Chondrocyte (in vitro differentiated cells): ENCODE measurements around the gene RPRD1B. TPM values are rescaled to one million over a fixed set of nuclear protein-coding genes. Genes with fewer than 3 reads are reported as not detected.

Experiments used
- DNase-seq: peaks from one replicate; pipeline ENCODE4 v3.0.0; 2021; ENCODE audit warnings: mixed read lengths, low spot score
- H3K27ac Mint-ChIP-seq: one replicate; pipeline ENCODE4 v1.8.0; 2021; ENCODE audit warnings: mild to moderate bottlenecking, moderate library complexity, mixed read lengths; ENCODE audit not compliant: unreplicated experiment
- H3K27me3 Mint-ChIP-seq: 2 replicates; pipeline ENCODE4 v1.8.0; 2021; ENCODE audit warnings: low read depth, mixed read lengths
- H3K36me3 Mint-ChIP-seq: 2 replicates; pipeline ENCODE4 v1.8.0; 2021; ENCODE audit warnings: low read depth, mixed read lengths
- H3K4me1 Mint-ChIP-seq: 2 replicates; pipeline ENCODE4 v1.8.0; 2021; ENCODE audit warnings: low read depth, mild to moderate bottlenecking, mixed read lengths
- H3K4me3 Mint-ChIP-seq: one replicate; pipeline ENCODE4 v1.8.0; 2021; ENCODE audit warnings: mild to moderate bottlenecking, moderate library complexity, mixed read lengths; ENCODE audit not compliant: unreplicated experiment
- H3K9me3 Mint-ChIP-seq: 2 replicates; pipeline ENCODE4 v1.8.0; 2021; ENCODE audit warnings: low read depth, mixed read lengths
- CTCF ChIP-seq: fragments of 200-600 bp; sonication (generic); IDR thresholded peaks from 2 replicates; pipeline ENCODE4 v1.5.0; 2021; ENCODE audit warnings: antibody characterized with exemption, mild to moderate bottlenecking, moderate library complexity
- total RNA-seq: library from RNA; stranded (reverse); gene quantifications from 3 replicates; pipeline ENCODE4 v1.2.1, GENCODE V29; 2021

The RPRD1B gene
- total RNA-seq, 1 donor from 2014 or later: 16.9 TPM

GRCh38 chr20:38012332-38012731 is 21.2 kb upstream of the RPRD1B start:
- peaks cover 24% of the 10 kb centered on the region for H3K36me3 Mint-ChIP-seq
- no peak overlapping the region for H3K27ac Mint-ChIP-seq
- no peaks in the 10 kb centered on the region for H3K9me3 Mint-ChIP-seq
- H3K4me3 Mint-ChIP-seq: no peak overlapping the region
- no peaks in the 10 kb centered on the region for H3K27me3 Mint-ChIP-seq
- no peak for DNase-seq
- H3K4me1 Mint-ChIP-seq: no peaks in the 10 kb centered on the region
- TF ChIP-seq CTCF: no peak

GRCh38 chr20:38013887-38014286 is 19.7 kb upstream of the RPRD1B start:
- Mint-ChIP-seq H3K36me3 (peaks cover 31% of the 10 kb centered on the region), H3K4me3 (no peak overlapping the region), H3K27me3 (no peaks in the 10 kb centered on the region), H3K27ac (no peak overlapping the region), H3K9me3 (peaks cover 4% of the 10 kb centered on the region), H3K4me1 (no peaks in the 10 kb centered on the region)
- TF ChIP-seq CTCF: no peak
- DNase-seq: no peak

- no peak for DNase-seq
- Mint-ChIP-seq H3K9me3 (peaks cover 4% of the 10 kb centered on the region), H3K4me1 (peaks cover 2% of the 10 kb centered on the region), H3K36me3 (peaks cover 21% of the 10 kb centered on the region), H3K27ac (no peak overlapping the region), H3K4me3 (no peak overlapping the region), H3K27me3 (no peaks in the 10 kb centered on the region)
- no peak for TF ChIP-seq CTCF
Observed at GRCh38 chr20:38017959-38018358, 15.6 kb upstream of the RPRD1B start.

- no peak for DNase-seq
- peaks cover 4% of the 10 kb centered on the region for H3K9me3 Mint-ChIP-seq
- H3K4me1 Mint-ChIP-seq: peaks cover 6% of the 10 kb centered on the region
- no peak overlapping the region for H3K4me3 Mint-ChIP-seq
- H3K27me3 Mint-ChIP-seq: no peaks in the 10 kb centered on the region
- H3K27ac Mint-ChIP-seq: no peak overlapping the region
- H3K36me3 Mint-ChIP-seq: peaks cover 19% of the 10 kb centered on the region
- TF ChIP-seq CTCF: no peak
Observed at GRCh38 chr20:38018385-38018784, 15.2 kb upstream of the RPRD1B start.

GRCh38 chr20:38021087-38021772 is 12.3 kb upstream of the RPRD1B start:
- H3K4me1 Mint-ChIP-seq: peaks cover 18% of the 10 kb centered on the region
- H3K9me3 Mint-ChIP-seq: peaks cover 4% of the 10 kb centered on the region
- no peak for DNase-seq
- no peak for TF ChIP-seq CTCF
- H3K27me3 Mint-ChIP-seq: no peaks in the 10 kb centered on the region
- H3K36me3 Mint-ChIP-seq: peaks cover 13% of the 10 kb centered on the region
- no peak overlapping the region for H3K4me3 Mint-ChIP-seq
- no peak overlapping the region for H3K27ac Mint-ChIP-seq
